Activated naive CD8-positive, alpha-beta T cell treated with anti-CD3 and anti-CD28 coated beads, Interleukin-2, amount 50 U/mL, for 24 hours (primary cell): ENCODE data around the gene PLEKHG1.
A peak's percentile ranks its signal among the peaks of the same experiment; 100 is the strongest.

Experiments
- ATAC-seq: fragments of 150-1000 bp; cut with Tn5 transposase; one replicate; pipeline ENCODE4 v1.10.0; 2021
- DNase-seq: peaks from one replicate; pipeline ENCODE4 v3.0.0; 2021
- H3K27ac Mint-ChIP-seq: one replicate; pipeline ENCODE4 v1.8.0; 2021; ENCODE audit warnings: mild to moderate bottlenecking, mixed read lengths
- H3K27me3 Mint-ChIP-seq: one replicate; pipeline ENCODE4 v1.8.0; 2021; ENCODE audit warnings: mixed read lengths
- H3K36me3 Mint-ChIP-seq: one replicate; pipeline ENCODE4 v1.8.0; 2021; ENCODE audit warnings: low read depth, mixed read lengths
- H3K4me1 Mint-ChIP-seq: one replicate; pipeline ENCODE4 v1.8.0; 2021; ENCODE audit warnings: mixed read lengths
- H3K4me3 Mint-ChIP-seq: one replicate; pipeline ENCODE4 v1.8.0; 2021; ENCODE audit warnings: mild to moderate bottlenecking, moderate library complexity, mixed read lengths
- H3K9me3 Mint-ChIP-seq: one replicate; pipeline ENCODE4 v1.8.0; 2021; ENCODE audit warnings: mixed read lengths

PLEKHG1 gene

DNA sequence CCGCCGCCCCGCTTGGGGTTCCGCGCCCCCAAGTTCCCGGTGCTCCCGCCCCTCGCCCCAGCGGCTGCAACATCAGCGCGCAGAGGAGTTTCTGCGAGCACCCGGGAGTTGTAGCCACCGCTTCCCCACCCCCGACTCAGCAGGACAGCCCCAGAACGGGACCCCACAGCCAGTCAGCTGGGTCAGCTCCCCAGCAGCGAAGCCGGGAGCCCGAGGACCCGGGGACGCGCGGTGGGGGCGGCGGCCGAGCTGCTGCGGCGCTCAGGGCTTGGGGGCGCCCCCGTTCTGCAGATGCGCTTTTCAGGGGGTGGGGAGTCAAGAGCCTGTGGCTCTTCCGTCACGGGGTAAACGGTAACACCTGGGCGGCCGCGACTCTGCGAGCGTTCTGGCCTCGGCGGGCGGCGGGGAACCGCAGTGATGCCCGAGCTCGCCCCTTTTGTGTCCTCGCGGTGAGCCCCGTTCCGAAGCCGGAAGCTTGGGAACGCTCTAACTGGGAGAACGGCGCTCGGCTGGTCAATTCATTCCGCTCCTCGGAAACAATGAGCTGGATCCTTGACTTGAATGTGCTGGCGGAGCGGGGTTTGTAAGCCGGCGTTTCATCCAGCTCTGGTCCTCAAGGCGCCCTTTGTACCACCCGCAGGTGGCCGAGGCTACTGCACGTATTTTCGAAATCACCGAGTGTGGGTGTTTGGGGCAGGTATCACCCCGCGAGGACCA lies 774 bp downstream of the PLEKHG1 start:
- peaks cover 29% of the 10 kb centered on the region for H3K4me1 Mint-ChIP-seq
- H3K9me3 Mint-ChIP-seq: no peaks in the 10 kb centered on the region
- peaks cover 46% of the 10 kb centered on the region for H3K27me3 Mint-ChIP-seq
- peak; percentile 74 for DNase-seq
- ATAC-seq: peak; percentile 76
- H3K36me3 Mint-ChIP-seq: no peaks in the 10 kb centered on the region
- peak overlapping the region; percentile 88 for H3K27ac Mint-ChIP-seq
- peak overlapping the region; percentile 87 for H3K4me3 Mint-ChIP-seq

DNA sequence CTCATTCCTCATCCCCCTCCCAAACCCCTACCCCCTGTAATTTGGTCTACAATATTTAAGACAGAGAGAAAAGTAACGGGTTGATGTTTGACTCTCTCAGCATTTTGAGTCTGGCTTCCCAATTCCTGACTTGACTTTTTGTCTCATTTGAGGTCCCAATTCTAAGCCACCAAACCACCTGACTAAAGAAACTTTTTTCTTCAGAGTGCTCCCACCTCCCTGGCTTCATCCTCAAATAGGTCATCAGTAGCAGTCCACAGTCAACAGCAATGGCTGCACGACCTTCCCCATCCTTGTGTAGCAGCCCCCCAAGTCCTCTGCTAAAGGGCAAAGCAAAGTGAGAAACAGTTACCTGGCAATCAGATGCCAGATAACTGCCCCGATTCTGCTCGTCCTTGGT lies 1.8 kb downstream of the PLEKHG1 start:
- Mint-ChIP-seq H3K9me3 (no peaks in the 10 kb centered on the region), H3K4me1 (peaks cover 31% of the 10 kb centered on the region), H3K27me3 (peaks cover 42% of the 10 kb centered on the region), H3K27ac (no peak overlapping the region), H3K36me3 (no peaks in the 10 kb centered on the region), H3K4me3 (peak overlapping the region; percentile 50)
- DNase-seq (no peak), ATAC-seq (no peak)

- Mint-ChIP-seq H3K9me3 (no peaks in the 10 kb centered on the region), H3K27me3 (peaks cover 38% of the 10 kb centered on the region), H3K36me3 (no peaks in the 10 kb centered on the region), H3K27ac (no peak overlapping the region), H3K4me3 (no peak overlapping the region), H3K4me1 (peaks cover 41% of the 10 kb centered on the region)
- no peak for ATAC-seq
- DNase-seq: no peak
These were observed 3.5 kb downstream of the PLEKHG1 start for GRCh38 chr6:150603176-150603575.

DNA sequence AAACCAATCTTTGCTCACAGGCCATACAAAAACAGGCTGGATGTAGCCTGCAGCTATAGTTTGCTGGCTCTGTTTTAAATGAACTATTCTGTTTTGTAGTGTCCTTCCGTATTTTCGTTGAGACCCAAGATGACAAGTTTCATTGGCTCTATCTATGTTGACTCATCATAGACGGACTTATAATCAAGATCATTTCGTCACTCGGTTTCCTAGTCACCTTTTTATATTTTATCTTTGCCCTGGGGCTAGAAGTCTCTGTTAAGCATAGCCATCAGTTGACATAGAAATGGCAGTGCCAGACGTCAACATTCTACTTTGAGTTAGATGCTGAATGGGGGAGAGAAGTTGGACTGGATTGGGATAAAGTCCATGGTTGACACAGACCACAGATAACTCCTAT lies 4.8 kb downstream of the PLEKHG1 start:
- no peak for ATAC-seq
- Mint-ChIP-seq H3K4me1 (peaks cover 30% of the 10 kb centered on the region), H3K4me3 (no peak overlapping the region), H3K9me3 (no peaks in the 10 kb centered on the region), H3K27ac (no peak overlapping the region), H3K27me3 (peaks cover 35% of the 10 kb centered on the region), H3K36me3 (no peaks in the 10 kb centered on the region)
- DNase-seq: no peak

DNA sequence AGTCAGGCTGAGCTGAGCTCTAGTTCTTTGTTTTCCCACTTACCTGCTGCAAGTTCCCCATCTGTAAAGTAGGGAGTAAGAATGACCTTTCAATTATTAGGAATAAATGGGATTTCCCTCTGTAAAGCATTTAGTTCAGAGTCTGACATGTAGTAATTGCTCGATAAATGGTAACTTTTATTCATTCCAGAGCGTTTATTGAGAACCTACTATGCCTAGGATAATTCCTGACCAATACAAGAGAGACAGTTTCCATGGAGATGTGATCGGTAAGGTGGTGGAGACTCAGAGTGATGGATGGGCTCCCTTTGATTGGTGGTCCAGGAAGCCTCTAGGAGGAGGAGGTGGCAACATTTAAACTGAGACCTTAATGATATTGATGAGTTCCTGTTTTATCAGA lies 5.6 kb downstream of the PLEKHG1 start:
- no peaks in the 10 kb centered on the region for H3K9me3 Mint-ChIP-seq
- peaks cover 35% of the 10 kb centered on the region for H3K27me3 Mint-ChIP-seq
- no peak overlapping the region for H3K27ac Mint-ChIP-seq
- ATAC-seq (no peak), DNase-seq (no peak)
- H3K36me3 Mint-ChIP-seq: no peaks in the 10 kb centered on the region
- no peak overlapping the region for H3K4me3 Mint-ChIP-seq
- H3K4me1 Mint-ChIP-seq: peaks cover 29% of the 10 kb centered on the region

- DNase-seq: no peak
- ATAC-seq: no peak
- H3K9me3 Mint-ChIP-seq: no peaks in the 10 kb centered on the region
- no peaks in the 10 kb centered on the region for H3K36me3 Mint-ChIP-seq
- no peak overlapping the region for H3K27ac Mint-ChIP-seq
- H3K4me1 Mint-ChIP-seq: peaks cover 21% of the 10 kb centered on the region
- peaks cover 28% of the 10 kb centered on the region for H3K27me3 Mint-ChIP-seq
- no peak overlapping the region for H3K4me3 Mint-ChIP-seq
These were observed 6.5 kb downstream of the PLEKHG1 start for GRCh38 chr6:150606168-150606591.

DNA sequence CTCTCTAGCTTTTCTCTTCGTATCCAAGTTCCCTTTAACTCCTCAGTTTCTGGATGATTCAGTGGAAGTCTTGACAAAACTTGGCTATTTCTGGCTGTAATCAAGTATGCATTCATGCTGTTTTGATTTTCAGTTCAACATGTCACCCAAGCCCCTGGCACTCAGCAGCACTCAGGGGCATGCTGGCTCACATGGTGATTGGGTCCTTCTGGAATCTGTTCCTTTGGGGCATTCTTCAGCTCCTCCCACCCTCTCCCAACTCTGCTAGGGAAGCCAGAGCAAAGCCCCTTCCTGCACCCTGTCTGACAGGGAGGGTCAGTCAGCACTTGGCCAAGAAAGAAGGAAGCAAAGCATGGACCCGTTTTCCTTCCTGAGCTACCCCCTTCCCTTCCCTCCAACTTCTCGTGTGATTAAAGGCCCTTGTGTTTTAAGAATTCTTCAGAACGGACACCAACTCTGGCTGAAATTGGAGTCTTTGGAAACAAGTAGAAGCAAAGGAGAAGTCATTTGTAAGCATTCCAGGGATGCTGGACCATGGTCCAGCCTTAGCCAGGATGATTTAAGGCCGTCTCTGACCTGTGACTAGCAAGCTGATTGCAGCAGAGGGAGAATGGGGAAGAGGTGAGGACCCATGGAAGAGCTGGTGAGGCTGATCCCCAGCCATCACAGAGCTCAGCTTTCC lies 7.1 kb downstream of the PLEKHG1 start:
- Mint-ChIP-seq H3K27ac (no peak overlapping the region), H3K9me3 (no peaks in the 10 kb centered on the region)

DNA sequence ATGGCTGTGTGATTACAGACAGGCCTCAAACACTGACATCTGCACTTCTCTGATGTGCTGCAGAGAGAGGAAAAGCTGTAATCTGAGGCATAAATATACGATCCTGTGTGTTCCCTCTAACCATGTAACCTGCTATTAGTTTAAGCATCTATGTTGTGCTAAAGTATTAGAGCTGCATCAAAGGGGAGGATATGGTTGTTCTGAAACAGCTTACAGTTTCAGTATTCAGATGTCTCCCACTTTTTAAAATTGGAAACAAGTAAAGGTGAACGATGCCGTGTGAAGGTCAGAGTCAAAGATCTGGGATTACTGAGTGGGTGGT lies 7.6 kb downstream of the PLEKHG1 start:
- no peak overlapping the region for H3K27ac Mint-ChIP-seq
- no peak overlapping the region for H3K4me3 Mint-ChIP-seq
- peaks cover 19% of the 10 kb centered on the region for H3K27me3 Mint-ChIP-seq
- H3K36me3 Mint-ChIP-seq: no peaks in the 10 kb centered on the region
- ATAC-seq (no peak), DNase-seq (no peak)
- H3K9me3 Mint-ChIP-seq: no peaks in the 10 kb centered on the region
- H3K4me1 Mint-ChIP-seq: peaks cover 17% of the 10 kb centered on the region

More for the DNA sequence above, 7.1 kb downstream of the PLEKHG1 start:
- Mint-ChIP-seq H3K4me1 (peaks cover 15% of the 10 kb centered on the region), H3K4me3 (no peak overlapping the region), H3K27me3 (peaks cover 23% of the 10 kb centered on the region), H3K36me3 (no peaks in the 10 kb centered on the region)
- ATAC-seq (no peak), DNase-seq (no peak)

- no peak for ATAC-seq
- peaks cover 15% of the 10 kb centered on the region for H3K4me1 Mint-ChIP-seq
- no peaks in the 10 kb centered on the region for H3K36me3 Mint-ChIP-seq
- no peak overlapping the region for H3K4me3 Mint-ChIP-seq
- no peaks in the 10 kb centered on the region for H3K9me3 Mint-ChIP-seq
- no peak for DNase-seq
- peaks cover 21% of the 10 kb centered on the region for H3K27me3 Mint-ChIP-seq
- H3K27ac Mint-ChIP-seq: no peak overlapping the region
These were observed 10.9 kb downstream of the PLEKHG1 start for GRCh38 chr6:150610584-150610983.

GRCh38 chr6:150613269-150613668 lies 13.6 kb downstream of the PLEKHG1 start:
- H3K36me3 Mint-ChIP-seq: no peaks in the 10 kb centered on the region
- no peaks in the 10 kb centered on the region for H3K9me3 Mint-ChIP-seq
- H3K4me1 Mint-ChIP-seq: peaks cover 8% of the 10 kb centered on the region
- no peak overlapping the region for H3K4me3 Mint-ChIP-seq
- ATAC-seq: no peak
- H3K27me3 Mint-ChIP-seq: peaks cover 17% of the 10 kb centered on the region
- H3K27ac Mint-ChIP-seq: no peak overlapping the region
- no peak for DNase-seq

DNA sequence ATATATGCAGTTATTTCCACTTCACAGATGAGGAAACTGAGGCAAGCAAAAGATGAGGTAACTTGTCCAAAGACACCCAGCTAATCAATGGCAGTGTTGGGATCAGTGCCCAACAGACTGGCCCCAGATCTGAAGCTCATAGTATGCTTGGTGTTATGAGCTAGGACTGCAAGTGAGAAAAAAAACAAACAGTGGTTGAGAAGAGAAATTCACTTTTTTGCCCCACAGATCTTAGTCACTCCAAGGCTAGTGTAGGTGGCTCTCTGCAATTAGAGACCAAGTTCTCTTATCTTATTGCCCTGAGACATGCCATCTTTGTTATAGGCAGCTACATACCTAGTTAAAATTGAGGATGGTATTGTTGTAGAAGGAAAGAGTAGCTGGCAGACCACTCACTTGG lies 16.3 kb downstream of the PLEKHG1 start:
- Mint-ChIP-seq H3K27me3 (peaks cover 15% of the 10 kb centered on the region), H3K36me3 (no peaks in the 10 kb centered on the region), H3K4me3 (no peak overlapping the region), H3K9me3 (no peaks in the 10 kb centered on the region), H3K4me1 (peaks cover 12% of the 10 kb centered on the region), H3K27ac (no peak overlapping the region)
- ATAC-seq (no peak), DNase-seq (no peak)

GRCh38 chr6:150616586-150616985 lies 16.9 kb downstream of the PLEKHG1 start:
- Mint-ChIP-seq H3K27me3 (peaks cover 15% of the 10 kb centered on the region), H3K9me3 (no peaks in the 10 kb centered on the region), H3K36me3 (no peaks in the 10 kb centered on the region), H3K27ac (no peak overlapping the region), H3K4me3 (no peak overlapping the region), H3K4me1 (peaks cover 12% of the 10 kb centered on the region)
- no peak for DNase-seq
- no peak for ATAC-seq

DNA sequence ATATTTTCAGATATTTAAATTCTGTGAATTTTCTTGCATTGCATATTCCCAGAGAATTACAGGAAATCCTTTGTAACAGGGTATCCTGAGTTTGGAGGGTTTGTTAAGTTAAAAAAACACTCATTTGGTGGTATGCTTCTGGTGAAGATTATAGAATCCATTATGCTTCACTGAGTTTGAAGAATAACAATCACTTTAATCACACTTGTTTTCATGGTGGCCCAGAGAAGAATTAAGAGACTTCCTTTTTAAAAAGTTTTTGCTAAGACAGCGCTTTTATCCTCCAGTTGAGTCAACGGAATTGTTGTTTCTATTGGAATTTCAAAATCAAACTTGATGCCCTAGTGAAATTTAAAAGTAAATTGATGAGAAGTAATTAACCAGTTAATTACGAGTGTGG lies 17.4 kb downstream of the PLEKHG1 start:
- H3K9me3 Mint-ChIP-seq: no peaks in the 10 kb centered on the region
- H3K4me3 Mint-ChIP-seq: no peak overlapping the region
- no peaks in the 10 kb centered on the region for H3K36me3 Mint-ChIP-seq
- no peak overlapping the region for H3K27ac Mint-ChIP-seq
- peaks cover 14% of the 10 kb centered on the region for H3K4me1 Mint-ChIP-seq
- DNase-seq: no peak
- no peak for ATAC-seq
- H3K27me3 Mint-ChIP-seq: peaks cover 19% of the 10 kb centered on the region

GRCh38 chr6:150617496-150618460 lies 18.1 kb downstream of the PLEKHG1 start:
- Mint-ChIP-seq H3K36me3 (no peaks in the 10 kb centered on the region), H3K9me3 (no peaks in the 10 kb centered on the region), H3K4me3 (no peak overlapping the region), H3K27ac (no peak overlapping the region), H3K27me3 (peaks cover 16% of the 10 kb centered on the region), H3K4me1 (peaks cover 18% of the 10 kb centered on the region)
- no peak for ATAC-seq
- DNase-seq: no peak

DNA sequence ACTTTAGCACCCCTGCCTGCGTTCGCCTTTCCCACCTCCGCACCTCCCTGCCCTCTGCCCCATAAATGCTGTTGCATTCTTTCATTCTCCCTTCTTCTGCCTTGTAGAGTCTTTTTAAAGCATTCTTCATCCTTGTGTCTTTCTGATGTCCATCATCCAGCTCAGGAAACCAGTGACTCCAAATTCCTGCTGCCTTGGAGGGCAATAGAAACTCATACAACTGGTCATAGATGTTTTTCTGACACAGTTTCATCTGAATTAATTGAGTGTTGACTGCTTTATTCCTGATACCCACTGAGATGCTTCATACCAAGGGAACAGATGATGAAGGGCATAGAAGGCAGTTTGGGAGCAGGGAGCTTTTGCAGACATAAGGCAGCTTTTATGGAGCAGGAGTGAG lies 19.6 kb downstream of the PLEKHG1 start:
- H3K4me3 Mint-ChIP-seq: no peak overlapping the region
- ATAC-seq (no peak), DNase-seq (no peak)
- peaks cover 30% of the 10 kb centered on the region for H3K4me1 Mint-ChIP-seq
- peaks cover 3% of the 10 kb centered on the region for H3K36me3 Mint-ChIP-seq
- H3K27ac Mint-ChIP-seq: no peak overlapping the region
- peaks cover 20% of the 10 kb centered on the region for H3K27me3 Mint-ChIP-seq
- no peaks in the 10 kb centered on the region for H3K9me3 Mint-ChIP-seq
